GM18519 (cell line): ENCODE results near the gene LAMA2.

Experiments
- ATAC-seq: cut with Tn5 transposase; IDR thresholded peaks from one replicate; pipeline ENCODE4 v1.9.1; 2021; ENCODE audit warnings: mild to moderate bottlenecking, moderate library complexity; ENCODE audit not compliant: unreplicated experiment, low FRiP score

LAMA2 gene

DNA sequence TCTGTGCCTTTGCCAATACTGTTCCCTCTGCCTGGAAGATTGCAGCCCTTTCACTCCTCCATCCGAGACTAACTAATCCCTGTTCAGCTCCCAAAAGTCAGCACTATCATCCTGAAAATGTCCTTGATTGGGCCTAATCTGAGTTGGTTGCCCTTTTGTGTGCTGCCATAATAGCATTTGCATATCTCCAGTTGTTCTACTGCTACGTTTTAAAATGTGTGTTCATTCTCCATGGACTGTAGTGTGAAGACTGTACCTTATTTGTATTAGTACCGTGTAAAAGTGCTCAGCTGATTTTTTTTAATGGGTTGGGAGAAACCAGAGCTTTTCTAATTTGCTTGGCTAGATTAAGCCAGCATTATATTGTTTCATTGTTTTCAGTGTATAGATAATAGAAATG lies 401.3 kb downstream of the LAMA2 start:
- ATAC-seq, result no peak

DNA sequence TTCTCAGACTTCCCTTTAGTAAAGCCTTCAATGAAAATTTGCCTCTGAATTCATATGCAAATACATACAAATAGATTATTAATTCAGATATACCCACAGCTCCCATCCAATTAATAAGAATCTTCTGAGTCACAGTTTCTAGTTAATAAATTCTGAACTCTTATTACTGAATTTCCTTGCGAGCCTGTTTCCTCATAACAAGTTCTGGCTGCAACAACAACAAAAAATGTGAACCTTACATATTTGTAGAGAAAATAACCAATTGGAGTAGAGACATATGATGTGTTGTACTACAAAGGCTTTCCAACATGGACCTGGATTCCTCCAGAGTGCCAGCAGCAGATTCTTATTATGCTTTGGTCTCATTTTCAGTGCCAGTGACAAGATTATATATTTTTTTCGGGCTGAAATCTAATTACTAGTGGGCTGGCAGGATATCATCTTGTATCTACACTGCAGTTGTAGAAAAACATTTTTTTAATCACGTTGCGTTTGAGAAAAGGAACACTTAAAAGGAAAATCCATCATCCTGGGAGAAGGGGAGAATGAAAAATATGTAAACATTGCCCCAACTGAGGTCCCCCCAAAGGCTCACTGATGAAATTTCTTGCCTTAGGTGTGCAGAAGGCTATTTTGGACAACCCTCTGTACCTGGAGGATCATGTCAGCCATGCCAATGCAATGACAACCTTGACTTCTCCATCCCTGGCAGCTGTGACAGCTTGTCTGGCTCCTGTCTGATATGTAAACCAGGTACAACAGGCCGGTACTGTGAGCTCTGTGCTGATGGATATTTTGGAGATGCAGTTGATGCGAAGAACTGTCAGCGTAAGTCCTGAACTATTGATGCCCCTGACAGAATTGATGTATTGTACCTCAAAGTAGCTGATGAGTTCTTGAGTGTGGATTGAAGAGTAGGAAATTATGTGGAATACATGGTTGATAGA lies 404.6 kb downstream of the LAMA2 start:
- ATAC-seq, result no peak

- ATAC-seq, result no peak
Observed at GRCh38 chr6:129289442-129289841, 406.5 kb downstream of the LAMA2 start.

GRCh38 chr6:129292836-129293235 lies 409.9 kb downstream of the LAMA2 start:
- no peak for ATAC-seq

GRCh38 chr6:129297592-129297991 lies 414.7 kb downstream of the LAMA2 start:
- no peak for ATAC-seq

- ATAC-seq, result no peak
Observed at GRCh38 chr6:129302671-129303070, 419.7 kb downstream of the LAMA2 start.

DNA sequence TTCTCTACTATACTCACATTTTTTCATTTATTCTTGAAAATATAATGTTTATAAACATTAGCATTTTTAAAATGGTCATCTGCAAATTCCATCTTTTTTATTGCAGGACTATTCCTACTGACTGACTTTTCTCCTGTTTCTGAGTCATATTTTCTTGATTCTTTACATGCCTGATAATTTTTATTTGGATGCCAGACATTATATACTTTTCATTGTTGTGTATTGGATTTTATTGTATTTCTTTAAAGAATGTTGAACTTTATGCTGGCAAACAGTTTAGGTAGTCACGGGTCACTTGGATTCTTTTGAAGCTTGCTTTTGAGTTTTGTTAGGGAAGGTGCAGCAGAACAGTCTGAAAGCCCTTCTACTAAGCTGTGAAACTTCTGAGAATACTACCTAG lies 423.9 kb downstream of the LAMA2 start:
- no peak for ATAC-seq

GRCh38 chr6:129307845-129308244 lies 424.9 kb downstream of the LAMA2 start:
- no peak for ATAC-seq

DNA sequence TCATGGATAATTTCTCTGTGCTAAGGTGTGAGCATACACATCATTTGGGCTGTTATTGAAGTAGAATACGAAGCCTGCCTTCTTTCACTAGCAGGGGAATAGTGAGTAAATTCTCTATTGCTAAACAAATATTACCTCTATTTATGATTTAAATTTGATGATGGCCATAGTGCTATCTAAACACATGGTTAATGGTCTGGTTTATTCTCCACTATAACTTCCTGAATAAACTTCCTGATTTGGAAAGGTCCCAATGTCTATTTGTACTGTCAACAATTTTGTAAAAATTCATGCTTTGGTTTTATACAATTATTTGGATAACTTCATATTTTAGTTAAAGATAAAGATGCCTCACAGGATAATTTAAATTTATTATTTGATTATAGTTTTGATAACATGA lies 426.2 kb downstream of the LAMA2 start:
- no peak for ATAC-seq

GRCh38 chr6:129312880-129313279 lies 429.9 kb downstream of the LAMA2 start:
- no peak for ATAC-seq

DNA sequence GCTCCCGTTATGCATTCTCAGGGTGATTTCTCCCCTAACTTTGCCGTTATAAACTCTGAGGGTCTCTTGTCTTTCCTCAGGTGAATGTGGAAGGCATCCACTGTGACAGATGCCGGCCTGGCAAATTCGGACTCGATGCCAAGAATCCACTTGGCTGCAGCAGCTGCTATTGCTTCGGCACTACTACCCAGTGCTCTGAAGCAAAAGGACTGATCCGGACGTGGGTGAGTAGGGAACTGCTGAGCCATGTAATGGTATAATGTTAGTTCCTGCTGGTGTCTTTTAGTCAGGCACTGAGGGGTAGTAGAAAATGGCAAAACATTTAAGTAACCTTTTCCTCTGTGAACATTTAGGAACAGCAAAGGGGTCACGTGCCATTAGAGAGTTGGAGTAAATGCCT lies 431.6 kb downstream of the LAMA2 start:
- no peak for ATAC-seq

DNA sequence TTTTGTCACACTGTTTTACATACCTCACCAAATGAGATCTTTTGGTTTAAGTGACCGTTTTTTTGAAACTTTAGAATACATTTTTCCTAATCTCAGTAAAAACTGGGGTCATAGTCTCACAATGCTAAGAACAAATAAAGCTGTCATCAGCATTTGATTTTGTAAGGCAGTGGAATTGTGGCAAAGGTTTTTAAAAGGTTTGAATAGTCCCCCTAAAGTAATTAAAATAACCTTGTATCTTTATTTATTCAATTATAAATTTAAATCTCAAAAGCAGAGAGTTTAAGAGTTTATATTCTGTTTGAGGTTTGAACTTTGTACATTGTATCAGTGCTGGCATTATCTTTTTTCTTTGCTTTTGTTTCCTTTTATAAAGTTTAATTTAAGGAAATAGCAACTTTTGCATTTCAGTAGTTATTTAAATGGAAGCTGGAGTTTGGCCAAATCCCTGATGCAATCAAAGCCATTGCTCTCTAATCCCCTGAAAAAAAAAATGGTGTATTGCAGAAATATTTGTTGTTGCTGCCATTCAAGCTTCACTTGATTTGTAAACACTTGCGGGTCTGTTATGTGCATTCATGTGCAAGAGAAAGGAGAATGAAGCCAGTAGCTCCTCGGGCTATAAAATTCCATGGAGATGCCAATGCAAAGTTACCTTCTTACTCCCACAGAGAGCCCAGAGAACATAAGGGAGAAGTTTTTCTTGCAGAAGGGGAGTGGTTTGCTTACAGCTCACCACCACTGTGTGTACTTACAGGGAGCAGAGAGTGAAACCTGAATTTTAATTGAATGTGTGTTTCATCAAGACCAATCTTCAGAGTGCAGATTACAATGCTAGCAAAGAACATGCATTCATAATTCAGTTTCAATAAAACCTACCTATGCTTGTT lies 435.2 kb downstream of the LAMA2 start:
- no peak for ATAC-seq

GRCh38 chr6:129320892-129321291 lies 438.0 kb downstream of the LAMA2 start:
- ATAC-seq, result no peak

- ATAC-seq, result no peak
Observed at GRCh38 chr6:129321303-129321702, 438.4 kb downstream of the LAMA2 start.

DNA sequence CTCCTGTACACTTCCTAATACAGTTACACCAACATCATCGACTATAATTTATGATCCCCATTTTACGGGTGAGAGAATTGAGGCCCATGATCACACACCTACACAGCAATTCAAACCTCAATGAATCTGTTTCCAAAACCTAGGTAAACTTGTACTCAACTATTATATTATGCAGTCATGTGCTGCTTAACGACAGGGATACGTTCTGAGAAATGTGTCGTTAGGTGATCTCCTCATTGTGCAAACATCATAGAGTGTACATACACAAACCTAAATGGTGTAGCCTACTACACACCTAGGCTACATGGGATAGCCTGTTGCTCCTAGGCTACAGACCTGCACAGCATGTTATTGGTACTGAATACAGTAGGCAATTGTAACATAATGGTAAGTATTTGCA lies 441.4 kb downstream of the LAMA2 start:
- no peak for ATAC-seq

DNA sequence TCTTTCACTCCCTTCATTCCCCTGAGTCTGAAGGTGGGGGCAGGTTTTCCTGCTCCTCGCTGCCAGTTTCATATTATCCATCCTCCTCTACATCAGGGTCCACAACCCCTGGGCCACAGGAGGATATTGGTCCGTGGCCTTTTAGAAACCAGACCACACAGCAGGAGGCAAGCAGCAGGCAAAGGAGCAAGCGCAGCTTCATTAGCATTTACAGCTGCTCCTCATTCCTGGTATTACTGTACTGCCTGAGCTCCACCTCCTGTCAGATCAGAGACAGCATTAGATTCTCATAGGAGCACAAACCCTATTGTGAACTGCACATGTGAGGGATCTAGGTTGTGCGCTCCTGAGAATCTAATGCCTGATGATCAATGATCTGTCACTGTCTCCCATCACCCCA lies 446.7 kb downstream of the LAMA2 start:
- no peak for ATAC-seq

DNA sequence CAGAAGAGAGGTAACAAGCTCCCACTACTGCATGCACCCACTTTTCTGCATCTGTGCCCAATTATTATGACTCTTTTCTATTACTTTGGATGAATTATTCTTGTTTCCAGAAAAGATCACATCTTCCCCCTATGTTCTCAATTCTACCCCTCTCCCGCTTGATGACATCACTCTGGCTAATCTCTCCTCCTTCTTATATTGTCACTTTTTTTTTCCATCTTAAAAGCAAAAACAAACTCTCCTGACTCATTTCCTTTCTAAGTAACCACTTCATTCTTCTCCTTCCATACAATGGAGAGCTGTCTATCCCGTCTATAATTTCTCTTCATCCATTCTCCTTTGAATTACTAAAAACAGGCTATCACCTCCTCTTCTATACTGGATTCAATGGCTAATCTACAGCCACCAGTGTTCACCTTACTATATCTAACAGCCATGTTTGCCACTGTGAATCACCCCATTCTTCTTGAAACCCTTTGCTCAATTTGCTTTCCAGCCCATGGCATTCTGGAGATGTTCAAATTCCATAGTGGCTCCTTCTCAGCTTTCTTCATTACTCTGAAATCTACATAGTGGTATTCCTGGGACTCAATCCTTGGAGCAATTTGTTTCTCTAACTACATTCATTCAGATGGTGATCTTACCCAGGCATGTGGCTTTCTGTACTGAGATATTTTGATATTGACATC lies 448.7 kb downstream of the LAMA2 start:
- no peak for ATAC-seq

GRCh38 chr6:129335792-129336191 lies 452.9 kb downstream of the LAMA2 start:
- no peak for ATAC-seq

DNA sequence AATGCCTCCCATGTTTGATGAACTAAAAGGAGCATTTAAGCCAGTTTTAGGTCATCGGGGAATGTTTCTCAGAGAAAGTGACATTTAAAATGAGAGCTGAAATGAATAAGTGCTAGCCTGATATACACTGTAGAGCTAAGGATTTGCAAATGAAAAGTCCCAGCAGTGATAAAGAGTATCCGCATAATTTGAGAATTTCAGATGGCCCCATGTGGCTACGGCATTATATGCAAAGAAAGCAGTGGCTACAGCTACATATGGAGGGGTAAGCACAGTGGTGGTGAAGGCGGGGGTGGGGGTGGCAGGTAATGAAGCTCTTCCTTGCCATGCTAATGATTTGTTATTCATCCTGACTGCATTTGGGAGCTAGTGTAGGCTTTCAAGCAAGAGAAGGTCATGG lies 455.7 kb downstream of the LAMA2 start:
- ATAC-seq, result no peak

GRCh38 chr6:129340983-129341382 lies 458.0 kb downstream of the LAMA2 start:
- ATAC-seq, result no peak

DNA sequence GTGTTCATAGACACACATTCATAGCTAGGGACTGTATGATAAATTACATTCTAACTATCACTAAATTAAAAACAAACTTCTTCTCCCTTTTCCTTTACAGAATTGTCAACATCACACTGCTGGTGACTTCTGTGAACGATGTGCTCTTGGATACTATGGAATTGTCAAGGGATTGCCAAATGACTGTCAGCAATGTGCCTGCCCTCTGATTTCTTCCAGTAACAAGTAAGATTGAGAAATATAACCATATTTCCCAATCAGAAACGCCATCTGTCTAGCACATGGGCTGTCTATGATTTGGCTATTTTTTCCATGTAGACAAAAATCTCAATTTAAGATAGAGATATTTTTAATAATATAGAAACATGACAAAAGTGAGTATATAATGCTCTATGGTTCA lies 459.3 kb downstream of the LAMA2 start:
- ATAC-seq, result no peak
